GM10847 (cell line): ENCODE results near the gene ALOX5.
A peak's percentile ranks its signal among the peaks of the same experiment; 100 is the strongest.

Experiments used
- POLR2A ChIP-seq: IDR thresholded peaks from 2 replicates; pipeline ENCODE4 v1.6.1; 2011; ENCODE audit not compliant: insufficient read length; ENCODE audit errors: extremely low read depth

ALOX5 gene

DNA sequence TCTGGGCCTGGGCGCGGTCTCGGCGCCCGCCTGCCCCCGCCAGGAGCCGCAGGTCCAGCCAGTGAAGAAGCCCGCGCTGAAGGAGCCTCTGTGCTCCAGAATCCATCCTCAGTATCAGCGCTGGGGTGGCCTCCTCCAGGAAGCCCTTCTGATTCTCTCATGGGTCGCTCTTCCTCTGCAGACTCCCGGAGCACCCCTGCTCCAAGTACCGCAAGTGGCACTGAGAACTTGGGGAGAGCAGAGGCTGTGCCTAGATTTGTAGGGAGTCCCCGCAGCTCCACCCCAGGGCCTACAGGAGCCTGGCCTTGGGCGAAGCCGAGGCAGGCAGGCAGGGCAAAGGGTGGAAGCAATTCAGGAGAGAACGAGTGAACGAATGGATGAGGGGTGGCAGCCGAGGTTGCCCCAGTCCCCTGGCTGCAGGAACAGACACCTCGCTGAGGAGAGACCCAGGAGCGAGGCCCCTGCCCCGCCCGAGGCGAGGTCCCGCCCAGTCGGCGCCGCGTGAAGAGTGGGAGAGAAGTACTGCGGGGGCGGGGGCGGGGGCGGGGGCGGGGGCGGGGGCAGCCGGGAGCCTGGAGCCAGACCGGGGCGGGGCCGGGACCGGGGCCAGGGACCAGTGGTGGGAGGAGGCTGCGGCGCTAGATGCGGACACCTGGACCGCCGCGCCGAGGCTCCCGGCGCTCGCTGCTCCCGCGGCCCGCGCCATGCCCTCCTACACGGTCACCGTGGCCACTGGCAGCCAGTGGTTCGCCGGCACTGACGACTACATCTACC lies at the start of gene ALOX5:
Gene ALOX5 (plus strand): TSS at position 641 of the 774 bp plus-strand sequence. CDS start 64 bp downstream, at position 705.
- peak; percentile 58 for TF ChIP-seq POLR2A

DNA sequence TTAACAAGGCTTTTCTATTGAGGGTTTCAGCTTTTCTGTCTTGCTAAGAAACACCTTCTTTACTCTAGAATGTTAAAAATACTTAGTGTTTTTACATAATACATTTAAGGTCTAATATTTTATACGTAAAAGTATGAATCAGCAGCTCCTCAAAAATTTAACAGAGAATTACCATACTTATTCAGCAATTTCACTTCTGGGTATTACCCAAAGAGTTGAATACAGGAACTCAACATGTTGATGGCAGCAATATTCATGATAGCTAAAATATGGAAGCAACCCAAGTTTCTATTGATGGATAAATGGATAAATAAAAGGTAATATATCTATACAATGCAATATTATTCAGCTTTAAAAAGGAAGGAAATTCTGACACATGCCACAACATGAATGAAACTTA lies 48.9 kb upstream of the ALOX5 start:
- TF ChIP-seq POLR2A, result no peak

DNA sequence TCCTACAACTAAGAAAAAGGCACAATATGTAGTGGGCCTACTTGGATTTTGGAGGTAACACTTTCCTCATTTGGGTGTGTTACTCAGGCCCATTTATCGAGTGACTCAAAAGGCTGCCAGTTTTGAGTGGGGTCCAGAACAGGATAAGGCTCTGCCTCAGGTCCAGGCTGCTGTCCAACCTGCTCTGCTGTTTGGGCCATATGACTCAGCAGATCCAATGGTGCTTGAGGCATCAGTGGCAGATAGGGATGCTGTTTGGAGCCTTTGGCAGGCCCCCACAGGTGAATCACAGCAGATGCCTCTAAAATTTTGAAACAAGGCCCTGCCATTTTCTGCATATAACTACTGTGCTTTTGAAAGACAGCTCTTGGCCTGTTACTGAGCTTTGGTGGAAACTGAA lies 34.1 kb upstream of the ALOX5 start:
- no peak for TF ChIP-seq POLR2A

DNA sequence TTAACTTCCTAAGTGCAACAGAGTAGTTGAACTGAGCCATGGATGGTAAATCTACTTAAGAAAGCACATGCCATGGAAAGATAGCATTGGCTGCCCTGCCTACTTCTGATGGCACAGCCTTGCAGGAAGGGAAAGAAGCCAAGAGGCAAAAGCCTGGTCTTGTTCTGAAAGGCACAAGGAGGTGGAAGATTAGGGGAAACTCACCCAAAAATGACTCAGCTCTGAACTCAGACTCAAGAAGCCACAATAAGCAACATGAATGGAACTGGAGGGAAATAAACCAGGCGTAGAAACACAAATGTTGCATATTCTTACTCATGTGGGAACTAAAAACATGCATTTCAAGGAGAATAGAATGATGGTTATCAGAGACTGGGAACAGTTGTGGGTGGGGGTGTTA lies 20.8 kb upstream of the ALOX5 start:
- TF ChIP-seq POLR2A, result no peak

DNA sequence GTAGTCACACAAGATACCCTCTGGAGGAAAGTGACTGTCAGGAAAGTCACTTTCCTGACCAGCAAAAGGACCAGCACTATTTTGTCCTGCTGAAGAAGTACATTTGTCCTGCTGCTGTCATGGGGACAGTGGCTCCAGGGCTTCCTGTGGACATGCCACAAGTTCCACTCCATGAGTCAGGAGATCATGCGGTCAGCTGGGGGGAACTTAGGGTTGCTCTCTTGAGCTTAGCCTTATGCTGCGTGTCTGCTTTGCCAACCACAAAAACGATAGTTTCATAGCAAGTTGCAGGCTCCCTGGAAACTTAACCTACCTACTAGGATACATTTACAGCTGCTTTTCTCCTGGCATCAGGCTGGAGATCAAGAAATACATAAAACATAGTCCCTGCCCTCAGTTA lies 19.8 kb upstream of the ALOX5 start:
- no peak for TF ChIP-seq POLR2A

DNA sequence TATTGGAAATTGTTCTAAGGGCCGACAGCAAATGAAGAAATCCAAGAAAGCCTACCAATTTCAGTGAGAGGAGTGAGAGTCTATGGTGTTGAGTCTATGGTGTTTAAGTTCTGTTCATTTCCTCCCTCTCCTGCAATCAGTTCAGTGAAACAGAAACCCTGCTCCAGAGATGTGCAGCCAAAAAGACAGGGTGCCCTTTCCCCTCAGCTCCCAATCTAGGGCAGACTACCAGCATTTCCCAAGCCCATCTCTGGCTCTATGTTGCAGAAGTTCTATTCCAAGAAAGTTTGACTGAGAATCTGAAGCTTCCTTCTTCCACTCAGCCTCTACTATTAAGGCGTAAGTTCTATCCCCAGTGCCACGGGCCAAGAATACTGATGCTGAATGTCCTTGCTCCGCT lies 18.5 kb upstream of the ALOX5 start:
- TF ChIP-seq POLR2A, result no peak

DNA sequence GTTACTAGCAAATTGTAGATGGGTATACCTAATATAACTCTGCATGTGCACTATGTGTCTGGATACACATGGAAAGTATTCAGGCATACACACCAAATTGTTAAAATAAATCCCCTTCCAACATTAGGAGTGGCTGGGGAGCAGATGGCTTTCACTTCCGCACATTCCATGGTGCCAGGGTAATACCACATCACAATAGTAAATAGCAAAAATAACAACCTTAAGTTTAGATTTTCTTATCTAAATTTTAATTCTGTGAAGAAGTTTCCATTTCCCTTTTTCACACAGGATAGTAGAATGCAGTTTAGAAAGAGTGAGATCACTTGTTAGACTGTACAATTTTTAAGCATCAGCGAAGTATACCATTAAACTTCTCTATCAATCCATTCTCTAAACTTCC lies 5.8 kb upstream of the ALOX5 start:
- TF ChIP-seq POLR2A, result no peak

DNA sequence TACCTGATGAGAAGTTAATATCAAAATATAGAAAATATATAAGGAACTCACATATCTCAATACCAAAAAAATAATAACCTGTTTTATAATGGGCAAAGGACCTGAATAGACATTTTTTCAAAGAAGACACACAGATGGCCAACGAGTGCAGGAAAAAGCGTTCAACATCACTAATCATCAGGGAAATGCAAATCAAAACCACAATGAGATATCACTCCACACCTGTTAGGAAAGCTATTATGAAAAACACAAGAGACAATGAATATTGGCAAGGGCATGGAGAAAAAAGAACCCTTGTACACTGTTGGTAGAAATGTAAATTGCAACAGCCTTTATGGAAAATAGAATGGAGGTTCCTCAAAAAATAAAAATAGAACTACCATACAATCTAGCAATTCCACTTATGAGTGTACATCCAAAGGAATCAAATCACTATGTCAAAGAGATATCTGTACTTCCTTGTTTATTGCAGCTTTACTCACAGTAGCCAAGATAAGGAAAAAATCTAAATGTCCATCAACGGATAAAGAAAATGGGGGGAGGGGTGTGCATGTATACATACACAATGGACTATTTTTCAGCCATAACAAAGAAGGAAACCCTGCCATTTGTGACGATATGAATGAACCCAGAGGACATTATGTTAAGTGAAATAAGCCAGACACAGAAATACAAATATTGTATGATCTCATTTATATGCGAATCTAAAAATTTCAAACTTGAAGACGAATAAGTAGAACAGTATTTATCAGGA lies 3.6 kb upstream of the ALOX5 start:
- no peak for TF ChIP-seq POLR2A

DNA sequence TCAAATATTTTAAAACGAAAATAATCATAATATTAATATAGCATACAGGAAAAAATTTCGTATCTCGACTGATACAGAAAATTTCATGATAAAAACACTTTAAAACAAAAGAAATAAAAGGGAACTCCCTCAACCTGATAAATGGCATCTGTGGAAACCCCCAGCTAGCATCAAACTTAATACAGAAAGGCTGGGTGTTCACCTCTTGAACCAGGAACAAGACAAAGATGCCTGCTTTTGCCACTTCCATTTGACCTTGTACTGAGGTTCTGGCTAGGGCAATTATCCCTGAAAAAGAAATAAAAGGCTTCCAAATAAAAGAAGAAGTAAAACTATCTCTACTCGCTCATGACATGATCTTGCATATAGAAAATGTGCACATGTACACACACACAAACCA lies 2.5 kb upstream of the ALOX5 start:
- no peak for TF ChIP-seq POLR2A

DNA sequence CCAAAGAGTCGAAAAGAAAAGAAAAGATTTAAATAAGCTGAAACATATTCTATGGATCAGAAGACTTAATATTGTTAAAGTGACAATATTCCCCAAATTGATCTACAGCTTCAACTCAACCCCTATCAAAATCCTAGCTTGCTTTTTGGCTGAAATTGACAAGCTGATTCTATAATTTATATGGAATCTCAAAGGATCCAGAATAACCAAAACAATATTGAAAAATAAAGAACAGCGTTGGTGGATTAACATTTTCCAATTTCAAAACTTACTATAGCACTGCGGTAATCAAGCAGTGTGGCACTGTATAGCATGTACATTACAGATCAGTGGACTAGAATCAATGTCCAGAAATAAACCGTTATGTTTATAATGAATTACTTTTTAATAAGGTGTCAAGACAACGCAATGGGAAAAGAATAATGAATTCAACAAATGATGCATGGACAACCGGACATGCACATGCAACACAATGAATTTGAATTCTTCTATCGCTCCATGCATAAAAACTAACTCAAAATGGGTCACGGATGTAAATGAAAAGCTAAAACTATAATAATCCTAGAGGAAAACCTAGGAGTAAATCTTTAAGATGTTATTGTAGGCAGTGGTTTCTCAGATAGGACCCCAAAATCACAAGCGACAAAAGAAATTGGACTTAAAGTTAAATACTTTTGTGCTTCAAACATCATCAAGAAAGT lies 1.6 kb upstream of the ALOX5 start:
- TF ChIP-seq POLR2A, result no peak

DNA sequence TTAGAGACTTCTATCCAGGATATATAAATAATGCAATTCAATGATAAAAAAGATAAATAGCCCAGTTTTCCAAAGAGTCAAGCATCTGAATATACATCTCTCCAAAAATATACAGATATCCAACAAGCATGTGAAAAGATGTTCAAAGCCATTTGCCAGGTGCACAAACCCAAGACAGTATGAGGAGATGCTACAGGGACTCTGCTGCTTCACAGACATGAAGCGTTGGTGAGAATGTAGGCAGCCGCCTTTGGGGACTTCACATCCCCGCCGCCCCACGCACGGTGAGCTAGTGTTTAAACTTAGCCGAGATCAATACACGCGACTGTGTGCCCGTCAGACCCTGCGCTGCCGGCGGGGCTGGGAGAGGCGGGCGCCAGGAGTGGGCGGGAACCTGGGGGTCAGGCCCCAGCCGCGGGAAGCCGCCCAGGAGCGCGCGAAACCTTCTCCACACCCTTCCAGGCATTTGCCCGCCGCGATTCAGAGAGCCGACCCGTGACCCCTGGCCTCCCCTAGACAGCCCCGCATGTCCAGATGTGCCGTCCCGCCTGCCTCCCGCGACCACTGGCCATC lies 927 bp upstream of the ALOX5 start:
- no peak for TF ChIP-seq POLR2A

DNA sequence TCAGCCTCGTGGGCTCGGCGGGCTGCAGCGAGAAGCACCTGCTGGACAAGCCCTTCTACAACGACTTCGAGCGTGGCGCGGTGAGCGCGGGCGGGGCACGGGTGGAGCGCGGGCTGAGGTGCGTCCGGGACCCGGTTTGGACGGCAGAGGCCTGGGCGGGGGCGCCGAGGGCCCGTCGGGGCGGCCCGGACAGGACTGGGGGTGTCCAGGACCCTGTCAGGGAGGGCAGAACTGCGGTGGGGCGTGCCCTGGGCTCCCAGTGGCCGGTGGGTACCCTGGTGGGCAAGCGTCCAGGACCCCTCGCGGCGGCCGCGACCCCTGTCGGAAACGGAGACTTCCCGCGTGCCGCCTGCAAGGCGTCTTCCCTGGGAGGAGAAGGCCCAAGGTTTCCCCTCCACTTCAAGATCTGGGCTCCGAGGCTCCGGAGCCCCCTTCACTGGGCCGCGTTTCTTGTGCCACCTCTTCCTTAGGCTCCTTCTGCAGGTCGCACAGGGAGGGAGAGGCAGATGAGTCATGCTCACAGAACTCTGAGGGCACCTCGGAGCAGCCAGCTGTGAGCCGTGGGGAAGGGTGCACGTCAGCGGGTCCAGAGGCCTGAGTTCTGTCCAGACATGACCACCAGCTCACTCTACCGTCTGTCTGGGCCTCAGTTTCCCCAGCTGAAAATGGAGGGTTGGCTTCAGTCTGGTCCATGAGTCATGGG lies 485 bp downstream of the ALOX5 start:
- TF ChIP-seq POLR2A, result no peak

DNA sequence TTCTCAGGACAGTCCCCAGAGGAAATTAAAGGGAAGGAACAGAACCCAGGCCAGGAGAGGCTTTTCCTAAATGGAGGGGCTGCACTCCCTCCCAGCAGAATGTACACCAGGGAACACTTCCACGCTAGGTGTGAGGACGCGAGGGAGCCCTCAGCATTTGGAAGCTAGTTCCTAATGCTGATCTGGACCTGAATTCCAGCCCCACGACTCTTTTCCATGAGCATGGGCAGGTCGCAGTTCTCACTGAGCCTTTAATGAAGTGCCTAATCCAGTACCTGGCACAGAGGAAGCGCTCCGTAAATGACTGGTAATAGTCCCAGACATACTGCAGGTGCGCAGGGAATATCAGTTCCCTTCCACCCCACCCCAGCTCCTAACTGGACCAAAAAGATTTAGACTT lies 1.1 kb downstream of the ALOX5 start:
- TF ChIP-seq POLR2A, result no peak

DNA sequence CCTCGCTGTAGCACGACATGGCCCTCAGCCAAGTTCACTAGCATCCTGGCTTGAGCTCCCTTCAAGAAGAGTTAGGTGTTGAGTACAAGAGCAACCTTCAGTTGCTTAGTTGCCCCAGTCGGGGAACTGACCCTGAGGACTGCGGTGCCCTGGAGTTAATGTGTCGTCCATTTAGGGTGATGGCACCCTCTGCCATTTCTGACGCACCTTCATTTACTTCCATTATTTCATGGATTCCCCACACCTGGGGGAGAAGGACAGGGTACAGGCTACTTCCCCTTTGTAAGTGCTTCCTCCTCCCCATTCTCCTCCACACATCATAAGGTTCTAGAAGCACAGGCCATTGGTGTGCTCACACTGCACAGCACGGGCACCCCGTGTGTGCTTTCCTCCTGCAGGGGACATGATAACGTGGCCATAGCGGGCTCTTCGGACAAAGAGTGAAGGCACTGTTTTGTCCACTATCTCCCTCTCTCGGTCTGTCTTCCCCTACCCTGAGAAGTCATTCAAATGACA lies 1.8 kb downstream of the ALOX5 start:
- TF ChIP-seq POLR2A, result no peak

DNA sequence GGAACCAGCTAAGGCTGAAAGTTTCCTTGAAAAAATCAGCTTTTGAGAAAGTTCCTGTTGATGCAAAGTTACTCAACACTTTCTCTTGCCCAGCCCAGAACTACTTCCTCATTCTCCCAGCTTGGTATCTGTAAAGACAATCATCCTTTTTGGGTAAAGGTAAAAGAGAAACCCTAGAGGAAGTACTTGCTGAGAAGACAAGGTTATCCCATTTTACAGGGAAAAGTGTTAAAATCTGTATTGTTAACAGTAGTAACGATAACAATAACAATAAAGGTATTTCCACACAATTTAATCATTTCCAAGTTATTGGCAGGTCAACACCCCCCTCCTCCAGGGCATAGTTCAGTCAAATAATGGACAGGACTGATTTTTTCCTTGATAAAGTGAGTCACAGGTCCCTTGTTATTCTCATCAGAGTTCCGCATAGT lies 2.4 kb downstream of the ALOX5 start:
- TF ChIP-seq POLR2A, result no peak
